ENCODE measurements around the gene COQ8B.

Gene COQ8B

GRCh38 chr19:40723661-40724254 lies 7.1 kb upstream of the COQ8B start:
- no peak for TF ChIP-seq CTCF (IDR thresholded peaks at IDR 0.05; ENCODE audit: low read depth, low read length)
- H3K4me3 ChIP-seq (replicated peaks in 1 of 2; ENCODE audit: low read depth in 2 of 2, low read length in 2 of 2): no peak overlapping the region
- no peak for DNase-seq (ENCODE audit: low read depth in 2 of 2)

DNA sequence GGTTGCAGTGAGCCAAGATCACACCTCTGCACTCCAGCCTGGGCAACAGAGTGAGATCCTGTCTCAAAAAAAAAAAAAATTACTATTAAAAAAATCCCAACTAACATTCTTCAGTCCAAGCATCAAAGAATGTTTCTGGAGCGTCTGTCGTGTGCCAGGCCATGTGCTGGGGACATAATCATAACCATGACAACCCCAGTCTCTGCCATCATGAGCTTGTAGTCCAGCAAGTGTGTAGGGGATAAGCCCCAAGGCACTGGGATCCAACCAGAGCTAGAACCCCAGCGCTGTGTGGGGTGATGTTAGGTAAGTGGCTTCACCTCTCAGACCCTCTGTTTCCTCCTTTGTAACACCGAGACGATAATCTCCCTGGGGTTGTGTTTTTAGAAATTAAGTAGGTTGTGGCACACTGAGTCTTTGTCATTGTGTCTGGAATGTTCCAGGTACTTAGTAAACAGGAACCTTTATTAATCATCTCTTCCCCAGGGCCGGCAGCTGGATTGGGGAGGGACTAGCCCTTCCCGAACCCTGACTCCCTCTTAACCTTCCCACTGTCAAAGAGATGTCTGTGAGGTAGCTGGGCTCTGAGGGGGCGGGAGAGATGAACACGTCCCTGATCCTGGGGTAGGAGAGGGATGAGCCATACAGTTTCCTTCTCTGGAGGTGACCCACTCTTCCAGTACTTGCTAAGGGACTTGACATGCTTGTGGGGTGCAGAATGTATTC lies 5.4 kb upstream of the COQ8B start:
- no peak for TF ChIP-seq CTCF (IDR thresholded peaks at IDR 0.05; ENCODE audit: low read depth, low read length)
- DNase-seq (ENCODE audit: low read depth in 2 of 2): peak; percentile 41 to 76
- peak overlapping the region; percentile 23 to 35 for H3K4me3 ChIP-seq (replicated peaks in 1 of 2; ENCODE audit: low read depth in 2 of 2, low read length in 2 of 2)

- no peak for DNase-seq (ENCODE audit: low read depth in 2 of 2)
- peak overlapping the region; percentile 61 to 92 for H3K4me3 ChIP-seq (replicated peaks in 1 of 2; ENCODE audit: low read depth in 2 of 2, low read length in 2 of 2)
- TF ChIP-seq CTCF (IDR thresholded peaks at IDR 0.05; ENCODE audit: low read depth, low read length): no peak
Observed at GRCh38 chr19:40721140-40721486, 4.4 kb upstream of the COQ8B start.

- H3K4me3 ChIP-seq (replicated peaks in 1 of 2; ENCODE audit: low read depth in 2 of 2, low read length in 2 of 2): peak overlapping the region; percentile 61 to 92
- peak in 1 of 2 donors; percentile 23 for DNase-seq (ENCODE audit: low read depth in 2 of 2)
- no peak for TF ChIP-seq CTCF (IDR thresholded peaks at IDR 0.05; ENCODE audit: low read depth, low read length)
Observed at GRCh38 chr19:40719414-40719894, 2.8 kb upstream of the COQ8B start.

GRCh38 chr19:40718774-40719391 lies 2.2 kb upstream of the COQ8B start:
- H3K4me3 ChIP-seq (replicated peaks in 1 of 2; ENCODE audit: low read depth in 2 of 2, low read length in 2 of 2): peak overlapping the region; percentile 61 to 92
- DNase-seq (ENCODE audit: low read depth in 2 of 2): peak; percentile 53 to 61
- TF ChIP-seq CTCF (IDR thresholded peaks at IDR 0.05; ENCODE audit: low read depth, low read length): no peak

- peak; percentile 36 to 37 for DNase-seq (ENCODE audit: low read depth in 2 of 2)
- peak overlapping the region; percentile 61 to 92 for H3K4me3 ChIP-seq (replicated peaks in 1 of 2; ENCODE audit: low read depth in 2 of 2, low read length in 2 of 2)
- no peak for TF ChIP-seq CTCF (IDR thresholded peaks at IDR 0.05; ENCODE audit: low read depth, low read length)
Observed at GRCh38 chr19:40717880-40718773, 1.4 kb upstream of the COQ8B start.

Measured in cardiac fibroblast (primary cell).